GM18508 (cell line): Measurements from ENCODE around the gene NPAS1.

Experiments used
- ATAC-seq: cut with Tn5 transposase; IDR thresholded peaks from one replicate; pipeline ENCODE4 v1.9.1; 2021; ENCODE audit warnings: moderate number of reproducible peaks; ENCODE audit not compliant: insufficient read depth, unreplicated experiment

Gene NPAS1

DNA sequence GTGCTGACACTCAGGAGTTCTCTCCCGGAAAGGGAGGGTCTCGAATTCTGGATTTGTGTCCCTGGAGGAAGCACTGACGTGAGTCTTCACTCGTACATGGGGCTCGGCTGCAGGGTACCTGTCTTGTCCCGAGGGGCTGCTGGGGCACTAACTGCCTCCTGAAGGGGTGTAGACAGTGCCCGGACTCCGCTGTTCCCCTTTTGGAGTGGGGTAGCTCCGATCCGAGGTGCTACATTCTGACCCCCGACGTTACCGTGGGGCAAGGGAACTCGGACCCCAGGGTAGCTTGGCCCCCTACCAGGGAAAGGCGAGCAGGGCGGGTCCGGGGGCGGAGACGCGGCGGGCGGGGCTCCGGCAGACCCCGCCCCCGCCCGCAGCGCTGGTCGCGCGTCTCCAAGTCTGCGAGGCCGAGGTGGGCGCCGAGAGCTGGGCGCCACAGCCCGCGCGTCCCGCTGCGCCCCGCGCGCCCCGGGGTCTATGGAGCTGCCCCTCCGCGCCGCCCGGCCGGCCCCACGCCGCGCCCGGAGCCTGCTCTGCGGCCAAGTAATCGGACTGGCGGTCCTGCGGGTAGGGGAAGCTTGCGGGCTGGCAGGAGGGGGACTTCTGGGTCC, at the start of gene NPAS1:
NPAS1 (plus strand) TSS at position 407 of the 611 bp plus-strand sequence. CDS start 1,211 bp downstream, outside the sequence.
- ATAC-seq, result no peak

GRCh38 chr19:46970815-46971214, 48.8 kb upstream of the NPAS1 start:
- ATAC-seq, result no peak

GRCh38 chr19:46972311-46972710, 47.3 kb upstream of the NPAS1 start:
- ATAC-seq, result no peak

GRCh38 chr19:46974181-46974580, 45.5 kb upstream of the NPAS1 start:
- ATAC-seq, result no peak

GRCh38 chr19:46975011-46975924, 44.4 kb upstream of the NPAS1 start:
- no peak for ATAC-seq

- ATAC-seq, result no peak
Measured at GRCh38 chr19:46975925-46976782, 43.5 kb upstream of the NPAS1 start.

GRCh38 chr19:46976845-46977320, 42.8 kb upstream of the NPAS1 start:
- no peak for ATAC-seq

GRCh38 chr19:46977548-46977947, 42.1 kb upstream of the NPAS1 start:
- no peak for ATAC-seq

- ATAC-seq, result no peak
Measured at GRCh38 chr19:46978171-46978869, 41.3 kb upstream of the NPAS1 start.

- ATAC-seq, result no peak
Measured at GRCh38 chr19:46979126-46980105, 40.2 kb upstream of the NPAS1 start.

DNA sequence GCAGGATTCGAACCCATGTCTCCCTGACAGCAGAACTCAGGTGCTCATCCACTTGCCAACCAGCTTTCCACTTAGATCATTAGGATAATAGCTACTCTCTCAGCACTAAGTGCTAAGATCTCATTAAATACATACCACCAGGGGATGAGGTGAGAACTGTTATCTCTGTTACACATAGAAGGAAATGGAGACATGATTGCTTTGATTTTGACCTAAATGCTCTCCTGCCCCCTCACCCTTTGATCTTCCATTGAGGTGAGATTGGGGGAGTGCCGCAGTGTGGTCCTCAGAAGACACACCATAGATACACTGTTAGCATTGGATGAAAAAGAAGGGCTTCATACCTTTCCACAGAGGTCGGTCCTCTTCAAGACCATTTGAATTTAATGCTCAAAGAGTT, 38.9 kb upstream of the NPAS1 start:
- no peak for ATAC-seq

- ATAC-seq, result no peak
Measured at GRCh38 chr19:46981286-46981945, 38.2 kb upstream of the NPAS1 start.

GRCh38 chr19:46983097-46983496, 36.5 kb upstream of the NPAS1 start:
- no peak for ATAC-seq

DNA sequence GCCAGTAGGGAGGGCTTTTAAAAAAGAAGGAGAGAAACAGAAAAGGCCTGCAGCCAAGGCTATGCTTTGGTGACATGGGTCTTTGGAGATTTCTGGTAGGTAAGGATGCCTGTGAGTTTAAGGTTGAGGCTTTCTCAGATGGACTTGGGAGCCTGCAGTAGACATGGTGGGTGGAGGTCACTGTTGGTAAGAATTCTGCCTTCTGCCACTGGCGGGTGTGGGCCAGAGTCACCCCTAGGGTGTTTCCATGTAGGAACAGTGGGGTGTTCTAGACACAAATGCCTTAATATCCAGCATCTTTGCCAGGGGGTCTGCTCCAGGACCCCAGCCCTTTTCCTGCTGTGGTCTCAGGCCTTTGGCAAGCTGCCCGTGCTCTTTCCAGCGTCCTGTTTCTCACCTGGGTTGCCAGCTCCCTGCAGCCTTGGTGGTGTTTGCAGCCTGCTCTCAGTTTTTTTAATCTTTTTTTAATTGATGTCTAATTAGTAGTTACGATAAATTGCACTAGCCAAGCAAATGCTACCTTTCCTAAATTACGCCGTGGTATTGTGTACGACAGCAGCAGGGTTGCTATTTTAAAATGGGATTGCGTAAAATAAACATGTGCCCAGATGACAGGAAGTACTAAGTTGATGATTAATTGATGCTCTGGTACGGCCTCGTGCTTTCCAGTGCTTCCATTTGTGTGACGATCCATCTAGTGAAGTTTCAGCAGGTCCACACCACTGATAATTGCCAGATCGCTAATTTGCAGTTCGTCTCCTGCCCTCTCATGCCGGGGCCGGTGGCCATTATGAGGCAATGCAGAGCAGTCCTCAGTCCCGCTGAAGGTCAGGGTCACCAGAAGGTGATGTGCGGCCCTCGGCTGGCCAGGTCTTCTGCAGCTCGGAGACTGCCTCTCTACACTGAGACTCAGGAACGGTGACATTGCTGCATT, 35.3 kb upstream of the NPAS1 start:
- no peak for ATAC-seq

GRCh38 chr19:46985542-46986415, 33.9 kb upstream of the NPAS1 start:
- ATAC-seq, result no peak

DNA sequence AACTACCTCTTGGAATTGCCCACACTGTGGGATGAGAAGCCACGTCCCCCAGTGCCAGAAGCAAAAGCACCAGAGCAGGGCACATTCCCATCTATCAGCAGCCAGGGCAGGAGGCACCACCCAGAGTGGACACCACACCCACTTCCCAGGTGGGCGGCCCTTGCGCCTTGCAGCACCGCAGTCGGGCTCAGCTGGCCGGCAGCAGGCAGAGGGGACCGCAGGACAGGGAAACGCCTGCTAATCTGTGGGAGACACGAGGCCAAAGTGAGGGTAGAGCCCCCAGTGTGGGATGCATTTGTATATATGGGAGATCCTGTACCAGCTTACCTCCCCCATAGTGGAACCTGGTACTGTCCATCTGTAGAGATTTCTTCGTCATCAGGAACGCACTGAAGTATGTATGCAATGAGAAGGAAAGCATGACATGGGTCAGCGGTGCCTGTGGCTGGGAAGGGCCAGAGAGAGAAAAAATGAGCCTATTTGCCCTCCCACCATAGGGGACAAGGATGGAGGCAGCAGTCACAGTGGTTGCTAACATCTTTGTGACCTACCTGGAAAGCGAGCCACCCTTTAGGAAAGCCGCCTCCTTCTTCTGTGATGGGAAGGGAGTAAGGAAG, 30.9 kb upstream of the NPAS1 start:
- ATAC-seq, result no peak
